ENCODE results near the gene OR6M1.

OR6M1 gene

DNA sequence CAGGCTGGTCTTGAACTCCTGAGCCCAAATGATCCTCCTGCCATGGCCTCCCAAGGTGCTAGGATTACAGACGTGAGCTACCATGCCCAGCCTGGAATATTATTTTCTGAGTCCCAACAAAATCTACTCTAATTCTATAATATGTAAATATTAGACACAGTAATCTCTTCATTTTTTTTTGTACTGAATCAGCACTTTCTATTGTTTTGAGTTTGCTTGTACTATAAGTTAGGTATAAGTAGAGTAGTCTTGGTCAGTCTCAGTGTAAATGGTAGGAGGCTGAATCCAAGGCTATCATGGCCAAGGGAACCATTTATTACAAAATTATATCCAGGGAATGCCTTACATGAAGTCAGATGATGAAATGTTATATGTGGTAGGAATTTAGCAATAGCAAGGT lies 32.2 kb downstream of the OR6M1 start:
- no peak for DNase-seq

DNA sequence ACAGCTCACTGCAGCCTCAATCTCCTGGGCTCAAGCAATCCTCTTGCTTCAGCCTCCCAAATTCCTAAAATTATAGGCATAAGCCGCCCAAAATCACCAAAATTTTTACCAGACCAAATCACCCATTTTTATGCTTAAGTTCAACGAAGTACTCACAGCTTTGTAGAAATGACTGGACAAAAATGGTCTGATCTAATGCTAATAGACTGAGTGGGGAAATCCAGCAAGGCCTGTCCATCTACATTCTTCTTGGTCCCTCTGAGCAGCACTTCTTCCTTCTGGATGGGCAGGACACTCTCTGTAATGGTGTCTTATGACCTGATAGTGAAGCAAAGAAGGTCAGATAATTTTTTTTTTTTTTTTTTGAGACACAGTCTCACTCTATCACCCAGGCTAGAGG lies 33.1 kb downstream of the OR6M1 start:
- no peak for DNase-seq

DNA sequence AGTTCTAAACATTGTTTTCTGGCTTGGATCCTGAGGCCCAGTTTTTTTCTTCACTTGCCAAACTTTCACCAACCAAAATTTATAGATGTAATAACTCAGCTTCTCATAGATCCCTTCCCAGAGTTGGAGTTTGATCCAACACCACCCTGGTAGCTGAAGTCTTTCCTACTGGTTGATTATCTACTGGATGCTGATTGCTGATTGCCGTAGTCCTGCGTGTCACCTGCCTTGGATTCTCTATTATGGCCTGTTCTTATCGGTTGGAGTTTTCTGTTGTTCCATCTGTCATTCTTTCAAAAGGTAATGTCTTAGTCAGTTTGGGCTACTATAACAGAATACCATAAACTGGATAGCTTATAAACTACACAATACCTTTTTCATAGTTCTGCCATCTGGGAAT lies 34.5 kb downstream of the OR6M1 start:
- no peak for DNase-seq

DNA sequence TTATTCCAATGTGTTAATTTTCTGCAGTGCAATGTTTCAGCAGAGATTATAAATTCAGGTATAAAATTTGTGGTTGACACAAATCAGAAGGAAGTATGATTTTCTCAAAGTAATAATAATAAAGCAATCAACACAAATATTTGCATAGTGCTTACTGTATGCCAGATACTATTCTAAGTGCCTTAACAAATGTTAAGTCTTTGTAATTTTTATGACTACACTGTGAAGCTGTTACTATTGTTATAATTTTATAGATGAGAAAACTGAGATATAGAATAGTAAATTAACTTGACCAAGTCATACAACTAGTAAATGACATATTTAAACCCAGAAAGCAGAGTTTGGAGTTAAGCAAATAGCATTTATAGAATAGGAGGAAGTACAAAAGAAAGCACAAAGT lies 35.4 kb downstream of the OR6M1 start:
- DNase-seq: no peak

DNA sequence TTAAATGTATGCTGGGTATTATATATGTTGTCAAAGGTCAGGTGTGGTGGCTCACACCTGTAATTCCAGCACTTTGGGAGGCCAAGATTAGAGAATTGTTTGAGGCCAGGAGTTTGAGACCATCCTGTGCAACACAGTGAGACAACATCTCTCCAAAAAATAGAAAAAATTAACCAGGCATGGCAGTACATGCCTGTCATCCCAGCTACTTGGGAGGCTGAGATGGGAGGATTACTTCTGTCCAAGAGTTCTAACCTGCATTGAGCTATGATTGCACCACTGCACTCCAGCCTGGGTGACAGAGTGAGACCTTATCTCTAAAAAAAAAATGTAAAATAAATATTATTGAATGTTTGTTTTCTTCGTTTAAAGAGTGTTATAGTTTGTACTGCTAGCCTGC lies 40.5 kb downstream of the OR6M1 start:
- DNase-seq: no peak

DNA sequence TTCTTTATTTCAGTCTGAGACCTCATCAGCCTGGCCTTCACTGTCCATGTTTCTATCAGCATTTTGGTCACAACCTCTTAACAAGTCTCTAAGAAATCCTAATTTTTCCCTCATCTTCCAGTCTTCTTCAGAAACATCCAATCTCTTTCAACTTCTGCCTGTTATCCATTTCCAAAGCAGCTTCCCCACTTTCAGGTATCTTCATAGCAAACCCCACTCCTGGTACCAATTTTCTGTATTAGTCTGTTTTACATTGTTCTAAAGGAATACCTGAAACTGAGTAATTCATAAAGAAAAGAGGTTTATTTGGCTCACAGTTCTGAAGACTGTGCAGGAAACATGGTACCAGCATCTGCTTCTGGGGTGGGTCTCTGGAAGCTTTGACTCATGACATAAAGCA lies 43.7 kb downstream of the OR6M1 start:
- no peak for DNase-seq

DNA sequence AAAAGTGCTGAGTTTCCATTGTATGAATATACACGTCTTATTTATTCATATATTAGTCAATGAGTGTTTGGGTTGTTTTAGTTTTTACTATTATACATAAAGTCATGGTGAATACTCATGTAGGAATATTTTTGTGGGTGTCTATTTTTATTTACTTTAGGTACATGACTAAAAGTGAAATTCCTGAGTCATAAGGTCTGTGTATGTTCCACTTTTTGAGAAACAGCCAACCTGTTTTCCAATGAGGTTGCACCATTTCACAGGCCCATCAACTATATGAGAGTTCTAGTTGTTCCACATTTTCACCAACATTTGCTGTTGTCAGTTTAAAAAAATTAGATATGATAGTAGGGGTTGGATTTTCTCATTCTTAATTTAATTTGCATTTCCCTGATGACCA lies 45.3 kb downstream of the OR6M1 start:
- DNase-seq: no peak

DNA sequence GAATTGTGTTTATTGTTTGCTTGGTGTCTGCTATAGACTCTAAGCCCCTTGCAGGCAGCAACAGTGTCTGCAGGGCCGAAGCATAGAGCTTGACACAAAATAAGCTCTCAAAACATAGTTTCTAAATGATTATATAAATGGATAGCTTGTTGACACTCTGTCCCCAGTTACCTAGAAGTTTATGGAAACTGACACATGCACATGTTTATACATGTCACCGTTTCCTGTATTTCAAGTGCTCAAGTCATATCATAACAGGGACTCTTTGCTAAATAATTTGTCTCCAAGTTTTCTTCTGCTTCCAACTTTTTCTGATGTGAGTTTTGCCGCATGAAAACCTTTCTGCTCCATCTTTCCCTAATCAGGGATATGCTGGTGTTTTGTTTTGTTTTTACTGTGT lies 48.2 kb downstream of the OR6M1 start:
- DNase-seq: no peak

DNA sequence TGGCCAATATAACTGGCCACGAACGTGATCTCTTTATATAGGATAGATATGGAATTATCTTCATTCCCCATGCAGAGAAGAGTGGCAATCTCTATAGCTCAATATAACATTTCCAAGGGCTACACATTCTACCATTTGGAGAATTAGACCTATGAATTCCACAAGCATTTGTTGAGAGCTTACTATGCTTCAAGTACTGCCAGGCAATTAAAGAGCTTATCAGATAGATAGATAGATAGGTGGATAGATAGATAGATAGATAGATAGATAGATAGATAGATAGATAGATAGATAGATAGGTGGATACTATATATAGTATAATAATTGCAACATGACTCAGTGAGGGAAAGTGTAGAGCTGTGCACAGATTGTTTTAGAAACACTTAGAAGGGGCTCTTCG lies 50.3 kb downstream of the OR6M1 start:
- DNase-seq: no peak

All from SIG-M5 (cell line).